Type B pancreatic cell (in vitro differentiated cells): ENCODE results near the gene PPP1R3C. TPM values are rescaled to one million over a fixed set of nuclear protein-coding genes. Genes with fewer than 3 reads are reported as not detected.
A peak's percentile ranks its signal among the peaks of the same experiment; 100 is the strongest.

Source experiments
- DNase-seq: peaks from one replicate; pipeline ENCODE4 v3.0.0; 2021; ENCODE audit warnings: mixed read lengths; ENCODE audit not compliant: unreplicated experiment; ENCODE audit errors: extremely low spot score
- H3K27ac Mint-ChIP-seq: 2 replicates; pipeline ENCODE4 v1.8.0; 2021; ENCODE audit warnings: mild to moderate bottlenecking, mixed read lengths
- H3K27me3 Mint-ChIP-seq: 2 replicates; pipeline ENCODE4 v1.8.0; 2021; ENCODE audit warnings: mixed read lengths
- H3K36me3 Mint-ChIP-seq: 2 replicates; pipeline ENCODE4 v1.8.0; 2021; ENCODE audit warnings: mixed read lengths
- H3K4me1 Mint-ChIP-seq: one replicate; pipeline ENCODE4 v1.8.0; 2021; ENCODE audit warnings: mixed read lengths; ENCODE audit not compliant: unreplicated experiment
- H3K4me3 Mint-ChIP-seq: 2 replicates; pipeline ENCODE4 v1.8.0; 2021; ENCODE audit warnings: mild to moderate bottlenecking, mixed read lengths
- H3K9me3 Mint-ChIP-seq: 2 replicates; pipeline ENCODE4 v1.8.0; 2021; ENCODE audit warnings: mixed read lengths
- total RNA-seq: library from RNA; stranded (reverse); gene quantifications from 2 replicates; pipeline ENCODE4 v1.2.1, GENCODE V29; 2021; ENCODE audit warnings: low replicate concordance
- TF ChIP-seq, protein P1 (sequence below): fragments of 200-600 bp; sonication (generic); conservative IDR thresholded peaks from 2 replicates; pipeline ENCODE4 v1.5.0; 2021; ENCODE audit warnings: antibody characterized with exemption, mild to moderate bottlenecking

PPP1R3C gene
- total RNA-seq, 1 donor from 2014 or later, result 7.8 TPM

DNA sequence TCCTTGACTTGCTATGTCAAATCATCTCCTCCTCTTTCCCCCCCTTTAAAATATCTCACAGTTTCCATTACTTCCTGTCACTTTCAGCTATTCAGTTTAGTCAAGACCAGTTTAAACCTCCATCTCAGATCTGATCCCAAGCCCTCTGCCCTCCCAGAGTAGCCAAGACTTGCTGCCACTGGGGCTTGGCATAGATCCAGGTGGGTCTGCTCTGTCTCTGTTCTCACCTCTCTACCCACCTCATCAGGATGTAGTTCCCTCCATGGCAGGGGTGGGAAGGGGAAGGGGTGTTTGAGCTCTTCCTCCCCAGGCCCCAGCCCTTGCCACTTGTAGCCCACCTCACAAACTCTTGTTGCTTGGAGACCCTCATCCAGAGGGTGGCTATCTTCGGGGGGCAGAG, 22.0 kb downstream of the PPP1R3C start:
- DNase-seq, result no peak
- no peak overlapping the region for H3K27ac Mint-ChIP-seq
- peaks cover 20% of the 10 kb centered on the region for H3K4me1 Mint-ChIP-seq
- no peaks in the 10 kb centered on the region for H3K27me3 Mint-ChIP-seq
- H3K36me3 Mint-ChIP-seq, result no peaks in the 10 kb centered on the region
- H3K9me3 Mint-ChIP-seq, result peaks cover 9% of the 10 kb centered on the region
- no peak overlapping the region for H3K4me3 Mint-ChIP-seq
- TF ChIP-seq, protein P1, sequence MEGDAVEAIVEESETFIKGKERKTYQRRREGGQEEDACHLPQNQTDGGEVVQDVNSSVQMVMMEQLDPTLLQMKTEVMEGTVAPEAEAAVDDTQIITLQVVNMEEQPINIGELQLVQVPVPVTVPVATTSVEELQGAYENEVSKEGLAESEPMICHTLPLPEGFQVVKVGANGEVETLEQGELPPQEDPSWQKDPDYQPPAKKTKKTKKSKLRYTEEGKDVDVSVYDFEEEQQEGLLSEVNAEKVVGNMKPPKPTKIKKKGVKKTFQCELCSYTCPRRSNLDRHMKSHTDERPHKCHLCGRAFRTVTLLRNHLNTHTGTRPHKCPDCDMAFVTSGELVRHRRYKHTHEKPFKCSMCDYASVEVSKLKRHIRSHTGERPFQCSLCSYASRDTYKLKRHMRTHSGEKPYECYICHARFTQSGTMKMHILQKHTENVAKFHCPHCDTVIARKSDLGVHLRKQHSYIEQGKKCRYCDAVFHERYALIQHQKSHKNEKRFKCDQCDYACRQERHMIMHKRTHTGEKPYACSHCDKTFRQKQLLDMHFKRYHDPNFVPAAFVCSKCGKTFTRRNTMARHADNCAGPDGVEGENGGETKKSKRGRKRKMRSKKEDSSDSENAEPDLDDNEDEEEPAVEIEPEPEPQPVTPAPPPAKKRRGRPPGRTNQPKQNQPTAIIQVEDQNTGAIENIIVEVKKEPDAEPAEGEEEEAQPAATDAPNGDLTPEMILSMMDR, result no peak

DNA sequence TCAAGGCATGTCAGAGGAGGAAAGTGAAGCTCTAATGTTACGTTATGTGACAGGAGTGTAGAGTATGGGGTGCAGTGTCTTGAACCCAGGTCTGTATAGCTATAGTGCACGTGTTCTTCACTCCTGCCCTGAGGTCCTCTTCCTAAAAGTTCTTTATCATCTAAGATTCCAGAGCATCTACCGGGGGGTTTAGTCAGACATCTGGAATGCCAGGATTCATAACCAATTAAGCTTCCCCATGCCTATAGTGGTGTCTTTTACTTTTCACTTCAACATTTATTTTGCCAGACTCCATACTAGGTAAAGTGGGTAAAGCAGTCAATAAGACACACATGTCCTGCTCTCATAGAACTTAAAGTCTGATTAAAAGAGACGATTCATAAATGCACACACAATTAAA, 22.4 kb downstream of the PPP1R3C start:
- H3K9me3 Mint-ChIP-seq, result peaks cover 11% of the 10 kb centered on the region
- H3K4me1 Mint-ChIP-seq, result peaks cover 24% of the 10 kb centered on the region
- H3K4me3 Mint-ChIP-seq, result no peak overlapping the region
- DNase-seq, result no peak
- TF ChIP-seq, protein P1, result no peak
- no peaks in the 10 kb centered on the region for H3K36me3 Mint-ChIP-seq
- H3K27me3 Mint-ChIP-seq, result no peaks in the 10 kb centered on the region
- no peak overlapping the region for H3K27ac Mint-ChIP-seq

DNA sequence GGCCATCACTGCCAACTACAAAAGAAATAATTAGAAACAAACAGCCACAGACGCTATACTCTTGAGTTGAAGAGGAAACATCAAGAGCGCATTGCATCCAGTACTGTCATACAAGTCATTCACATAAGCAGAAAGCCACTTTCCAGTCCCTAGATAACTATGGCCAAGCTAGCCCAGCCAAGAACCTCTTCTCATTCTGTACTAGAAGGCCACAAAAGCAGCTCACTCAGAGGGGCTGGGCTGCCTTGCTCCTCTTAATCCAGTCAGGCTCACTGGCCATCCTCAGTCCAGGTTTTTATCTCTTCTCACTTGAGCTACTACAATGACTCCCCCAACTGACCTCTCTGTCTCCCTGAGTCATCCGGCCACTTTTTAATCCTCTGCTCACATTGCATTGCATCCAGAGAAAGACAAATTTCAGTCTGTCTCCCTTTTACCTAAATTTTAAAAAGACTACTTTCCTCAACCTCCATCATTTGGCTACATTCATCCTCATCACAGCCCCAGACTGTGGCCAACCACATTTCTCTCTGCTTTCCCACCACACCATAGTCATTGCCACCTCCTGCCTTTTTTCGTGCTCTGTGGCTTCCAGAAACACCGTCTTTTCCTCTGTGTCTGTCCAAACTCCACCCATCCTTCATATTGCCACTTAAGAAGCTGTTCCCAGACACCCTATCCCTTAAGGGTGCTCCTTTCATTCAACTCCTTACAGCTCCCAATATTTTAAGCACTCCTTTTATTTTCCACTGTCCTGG, 25.0 kb downstream of the PPP1R3C start:
- TF ChIP-seq, protein P1, result no peak
- Mint-ChIP-seq H3K27ac (no peak overlapping the region), H3K4me3 (no peak overlapping the region), H3K36me3 (peaks cover 5% of the 10 kb centered on the region), H3K4me1 (peaks cover 32% of the 10 kb centered on the region), H3K9me3 (peaks cover 11% of the 10 kb centered on the region), H3K27me3 (no peaks in the 10 kb centered on the region)
- no peak for DNase-seq

DNA sequence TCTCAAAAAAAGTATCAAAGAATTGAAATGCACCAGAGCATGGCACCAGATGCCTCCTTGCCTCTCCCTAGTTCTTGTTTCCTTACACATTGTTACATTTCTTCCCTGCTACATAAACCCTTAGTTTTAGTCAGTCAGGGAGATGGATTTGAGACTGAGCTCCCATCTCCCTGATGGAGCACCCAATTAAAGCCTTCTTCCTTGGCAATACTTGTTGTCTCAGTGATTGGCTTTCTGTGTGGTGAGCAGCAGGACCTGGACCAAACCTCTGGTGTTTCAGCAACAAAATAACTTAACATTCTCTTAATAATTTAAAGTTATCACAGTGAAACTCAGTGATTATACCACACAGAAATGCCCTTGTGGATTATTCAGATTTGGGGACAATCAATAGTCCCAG, 26.9 kb downstream of the PPP1R3C start:
- H3K27me3 Mint-ChIP-seq, result no peaks in the 10 kb centered on the region
- peak overlapping the region; percentile 23 for H3K4me3 Mint-ChIP-seq
- peak overlapping the region; percentile 88 for H3K27ac Mint-ChIP-seq
- H3K36me3 Mint-ChIP-seq, result peaks cover 5% of the 10 kb centered on the region
- DNase-seq, result no peak
- H3K9me3 Mint-ChIP-seq, result peaks cover 11% of the 10 kb centered on the region
- peaks cover 31% of the 10 kb centered on the region for H3K4me1 Mint-ChIP-seq
- TF ChIP-seq, protein P1, result no peak

DNA sequence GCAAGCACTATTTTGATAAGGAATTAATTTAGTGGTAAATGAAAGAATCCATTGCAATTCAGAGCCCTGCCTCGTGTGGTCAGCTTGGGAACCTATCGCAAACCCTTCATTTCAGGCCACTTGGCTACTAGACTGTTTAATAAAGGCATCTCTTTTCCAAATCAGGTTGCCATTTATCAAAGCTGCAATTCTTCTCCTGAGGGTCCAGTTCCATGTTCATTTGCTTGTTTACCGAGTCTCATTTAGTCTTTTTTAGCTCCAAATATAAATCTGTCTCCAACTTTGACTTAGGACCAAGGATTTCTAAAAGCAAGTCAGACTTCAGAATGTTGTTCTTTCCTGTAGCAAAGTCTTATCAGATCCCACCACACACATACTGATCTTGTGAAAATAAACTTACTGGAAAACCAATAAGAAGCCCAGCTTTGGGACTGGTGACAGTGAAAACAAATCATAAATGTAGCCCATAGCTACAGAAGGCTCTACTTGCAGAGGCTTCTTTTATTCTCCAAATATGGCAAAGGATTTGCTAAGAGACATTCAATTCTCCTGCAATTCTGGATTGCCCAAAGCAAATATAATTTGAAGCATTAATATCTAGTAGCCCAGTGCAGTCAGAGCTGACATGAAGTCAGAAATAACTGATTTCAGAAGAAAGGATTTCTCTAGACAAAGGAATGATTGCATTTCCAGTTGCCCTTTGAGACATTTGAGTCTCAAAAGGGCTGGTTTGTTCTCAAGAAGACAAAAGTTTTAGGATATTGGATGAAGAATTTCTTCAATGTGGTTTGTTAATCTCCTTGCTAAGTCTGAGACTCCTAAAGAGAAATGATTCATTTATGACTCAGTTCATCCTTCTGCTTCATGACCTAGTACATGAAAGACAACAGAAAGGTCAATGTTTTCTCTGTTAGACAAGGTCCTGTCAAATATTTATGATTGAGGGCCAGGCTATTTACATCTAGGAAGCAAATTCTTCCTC, 28.0 kb downstream of the PPP1R3C start:
- TF ChIP-seq, protein P1, result peak; percentile 49
- no peaks in the 10 kb centered on the region for H3K27me3 Mint-ChIP-seq
- peaks cover 11% of the 10 kb centered on the region for H3K9me3 Mint-ChIP-seq
- DNase-seq, result no peak
- H3K27ac Mint-ChIP-seq, result peak overlapping the region; percentile 88
- peak overlapping the region; percentile 74 for H3K4me3 Mint-ChIP-seq
- H3K36me3 Mint-ChIP-seq, result peaks cover 5% of the 10 kb centered on the region
- H3K4me1 Mint-ChIP-seq, result peaks cover 22% of the 10 kb centered on the region
